AG04450 (cell line): ENCODE data around the gene CRKL. TPM values are rescaled to one million over a fixed set of nuclear protein-coding genes. Genes with fewer than 3 reads are reported as not detected.

Experiments used
- CTCF ChIA-PET: fragments of 300-600, 350-600 bp; formaldehyde crosslinking; extraction: SDS; loops from one replicate; lab custom pipeline; 2022; ENCODE audit warnings: antibody characterized with exemption, inconsistent platforms; lab: Charles Lee
- POLR2A ChIA-PET: fragments of 350-600 bp; formaldehyde crosslinking; extraction: SDS; loops from one replicate; lab custom pipeline; 2021; ENCODE audit warnings: antibody characterized with exemption, inconsistent platforms; lab: Yijun Ruan, JAX
- DNase-seq: peaks from one replicate; pipeline ENCODE4 v3.0.0-alpha.2; 2011; ENCODE audit warnings: low read depth, low spot score
- H3K27ac ChIP-seq: one replicate; pipeline ENCODE4 v1.5.1; 2012; ENCODE audit warnings: low read depth, low read length, control low read depth
- H3K27me3 ChIP-seq: one replicate; pipeline ENCODE4 v1.6.0; 2012; ENCODE audit warnings: low read length; ENCODE audit not compliant: control insufficient read depth, insufficient read depth
- H3K4me3 ChIP-seq: 2 replicates; pipeline ENCODE4 v1.5.1; 2011; ENCODE audit warnings: mild to moderate bottlenecking, low read depth, low read length, control low read depth
- H3K9me3 ChIP-seq: 2 replicates; pipeline ENCODE4 v1.5.1; 2012; ENCODE audit warnings: low read length; ENCODE audit not compliant: control insufficient read depth, insufficient read depth
- CTCF ChIP-seq: IDR thresholded peaks from 2 replicates; pipeline ENCODE4 v1.5.1; 2011; ENCODE audit warnings: low read depth, low read length, control low read depth, inconsistent platforms
- polyA plus RNA-seq: library from polyadenylated mRNA; depleted of rRNA; stranded (reverse); fragments of >200 nt; gene quantifications from 2 replicates; pipeline ENCODE4 v1.2.3, GENCODE V29; 2011

The CRKL gene
- polyA plus RNA-seq, 1 experiment: 24.1 TPM

- Histone ChIP-seq H3K9me3 (no peaks in the 10 kb centered on the region; the same call in 1 of the 2 replicates), H3K27me3 (peaks cover 21% of the 10 kb centered on the region), H3K4me3 (no peak overlapping the region), H3K27ac (no peak overlapping the region)
- DNase-seq: no peak
- POLR2A ChIA-PET: no interaction called here
- CTCF ChIA-PET: interaction anchor here (0.6 to 2.5 kb wide), 9 partner anchors 8 to 179 kb away, joined by 3 to 10 read pairs (median 4); partner anchors contain the start of gene CRKL
- no peak for TF ChIP-seq CTCF
Measured at GRCh38 chr22:20962491-20962945, 45.3 kb downstream of the CRKL start.

GRCh38 chr22:20963201-20964052, 46.2 kb downstream of the CRKL start:
- H3K4me3 ChIP-seq: no peak overlapping the region
- H3K27ac ChIP-seq: no peak overlapping the region
- ChIA-PET CTCF (interaction anchor here (0.9 to 1.4 kb wide), 2 partner anchors 46 to 78 kb away, joined by 3 read pairs; partner anchors contain the start of gene CRKL), POLR2A (interaction anchor here (1.0 kb wide), 1 partner anchor 11 kb away, joined by 4 read pairs; no protein-coding TSS in a partner anchor)
- peaks cover 21% of the 10 kb centered on the region for H3K27me3 ChIP-seq
- no peak for DNase-seq
- no peak for TF ChIP-seq CTCF
- no peaks in the 10 kb centered on the region; the same call in 1 of the 2 replicates for H3K9me3 ChIP-seq

GRCh38 chr22:20964090-20964798, 47.0 kb downstream of the CRKL start:
- TF ChIP-seq CTCF: no peak
- CTCF ChIA-PET: interaction anchor here (0.5 kb wide), 1 partner anchor 26 kb away, joined by 3 read pairs; no protein-coding TSS in a partner anchor
- no peaks in the 10 kb centered on the region; the same call in 1 of the 2 replicates for H3K9me3 ChIP-seq
- no peak for DNase-seq
- H3K27me3 ChIP-seq: peaks cover 21% of the 10 kb centered on the region
- peak overlapping the region; percentile 35; the same call in 1 of the 2 replicates for H3K4me3 ChIP-seq
- no peak overlapping the region for H3K27ac ChIP-seq
- POLR2A ChIA-PET: interaction anchor here (0.6 kb wide), 1 partner anchor 70 kb away, joined by 6 read pairs; no protein-coding TSS in a partner anchor

GRCh38 chr22:20964799-20965103, 47.5 kb downstream of the CRKL start:
- DNase-seq: no peak
- peaks cover 21% of the 10 kb centered on the region for H3K27me3 ChIP-seq
- POLR2A ChIA-PET: interaction anchor here (0.6 kb wide), 1 partner anchor 71 kb away, joined by 6 read pairs; no protein-coding TSS in a partner anchor
- TF ChIP-seq CTCF: no peak
- CTCF ChIA-PET: interaction anchor here (0.5 kb wide), 1 partner anchor 26 kb away, joined by 3 read pairs; no protein-coding TSS in a partner anchor
- no peaks in the 10 kb centered on the region; the same call in 1 of the 2 replicates for H3K9me3 ChIP-seq
- no peak overlapping the region for H3K27ac ChIP-seq
- H3K4me3 ChIP-seq: peak overlapping the region; percentile 35
